ENCODE data around the gene SNRPD2. TPM values are rescaled to one million over a fixed set of nuclear protein-coding genes. Genes with fewer than 3 reads are reported as not detected.
"Not testable (repeated sequence)": the region's sequence is repeated elsewhere in the genome, so short reads cannot be mapped to it uniquely, and the experiment has no call there.

Gene SNRPD2
- total and polyA plus RNA-seq, 2 of the 8 experiments (the other 6 are each of a cell fraction or from before 2014, with no cell fraction given) = 645 to 759 TPM

- 93% methylated on average over 11 of the region's 11 CpGs; no CpG with 5 or more reads in 1 of the 2 experiments for WGBS, 2 experiments (ENCODE audit: extremely low coverage in 1 of 2, insufficient coverage in 1 of 2, insufficient read length in 1 of 2, insufficient replicate concordance in 2 of 2, low coverage in 1 of 2, low lambda C conversion rate in 2 of 2, missing lambda C conversion rate in 1 of 2)
- peaks cover 4 to 14% (median 8%) of the 10 kb centered on the region in 4 experiments; a peak in 5 of 8 replicates for H3K36me3 ChIP-seq (ENCODE audit: control insufficient read depth in 2 of 4, insufficient read depth in 4 of 4, low read length in 3 of 4)
- not testable (repeated sequence) for H2AK5ac ChIP-seq (ENCODE audit: low read depth, low read length); DNase-seq (ENCODE audit: low read depth in 1 of 2, low spot score in 2 of 2); H3K14ac ChIP-seq (ENCODE audit: insufficient read length); H4K91ac ChIP-seq (replicated peaks; ENCODE audit: insufficient read length, low read length); H3K4me3 ChIP-seq (ENCODE audit: extremely low read depth in 1 of 4, insufficient read depth in 2 of 4, low read depth in 3 of 4, low read length in 4 of 4); H2BK15ac ChIP-seq (ENCODE audit: low read length); FAIRE-seq; H3K4ac ChIP-seq (replicated peaks; ENCODE audit: insufficient read length, low read depth, low read length); H4K5ac ChIP-seq (ENCODE audit: insufficient read length, low read depth, low read length); H4K20me1 ChIP-seq (replicated peaks in 1 of 2; ENCODE audit: control insufficient read depth in 1 of 2, insufficient read depth in 2 of 2, low read length in 2 of 2); H2BK12ac ChIP-seq (ENCODE audit: low read depth, low read length); H3K23ac ChIP-seq (ENCODE audit: insufficient read length); H2AFZ ChIP-seq (ENCODE audit: low read length); H2BK120ac ChIP-seq (replicated peaks; ENCODE audit: low read depth, low read length); H4K8ac ChIP-seq (ENCODE audit: extremely low read depth, insufficient read depth, low read length); H3K9me3 ChIP-seq (ENCODE audit: insufficient read depth in 2 of 2, low read depth in 1 of 2, low read length in 1 of 2); H3K4me2 ChIP-seq (ENCODE audit: insufficient read depth in 1 of 2, low read depth in 2 of 2, low read length in 2 of 2); H3K56ac ChIP-seq (replicated peaks; ENCODE audit: insufficient read length, low read depth, low read length); H2BK20ac ChIP-seq (ENCODE audit: low read length); H2BK5ac ChIP-seq (ENCODE audit: low read depth, low read length); H3K4me1 ChIP-seq (replicated peaks in 1 of 4; ENCODE audit: control insufficient read depth in 3 of 4, insufficient read depth in 4 of 4, low read length in 3 of 4); H3K9ac ChIP-seq (replicated peaks in 1 of 4; ENCODE audit: extremely low read depth in 1 of 4, low read depth in 3 of 4, low read length in 3 of 4); H3K79me1 ChIP-seq (ENCODE audit: low read depth, low read length); H3K27ac ChIP-seq (ENCODE audit: low read depth, low read length); H3K27me3 ChIP-seq (replicated peaks in 1 of 4; ENCODE audit: control insufficient read depth in 3 of 4, extremely low read depth in 1 of 4, insufficient read depth in 3 of 4, low read length in 3 of 4); H3K18ac ChIP-seq (ENCODE audit: extremely low read depth, low read length)
- H3K79me2 ChIP-seq (ENCODE audit: control insufficient read depth in 1 of 2, insufficient read depth in 2 of 2, low read length in 2 of 2) = peaks cover 6 to 43% of the 10 kb centered on the region in 2 experiments
- ChIA-PET POLR2A (ENCODE audit: partially characterized antibody) (interaction anchor here (0.8 to 20.0 kb wide), 4 partner anchors 9 to 46 kb away, joined by 4 to 284 read pairs (median 78); partner anchors contain the start of genes FBXO46 and SIX5), CTCF (ENCODE audit: partially characterized antibody) (interaction anchor here (1.0 to 2.4 kb wide), 5 partner anchors 10 to 46 kb away, joined by 3 to 9 read pairs (median 4); partner anchors contain the start of genes FBXO46, QPCTL and SNRPD2)
- H3K23me2 ChIP-seq (ENCODE audit: low read depth, low read length) = peaks cover 13% of the 10 kb centered on the region
These were observed 28.3 kb upstream of the SNRPD2 start for GRCh38 chr19:45720065-45720464.

Data from H1 (cell line).